DMS114 treated with DMSO at 0.1 percent for 48 hours (cell line): ENCODE measurements around the gene DUSP15.

ENCODE experiments used
- DNase-seq: peaks from one replicate; lab custom pipeline; 2025; ENCODE audit not compliant: unreplicated experiment; lab: John Stamatoyannopoulos, UW

The DUSP15 gene

DNA sequence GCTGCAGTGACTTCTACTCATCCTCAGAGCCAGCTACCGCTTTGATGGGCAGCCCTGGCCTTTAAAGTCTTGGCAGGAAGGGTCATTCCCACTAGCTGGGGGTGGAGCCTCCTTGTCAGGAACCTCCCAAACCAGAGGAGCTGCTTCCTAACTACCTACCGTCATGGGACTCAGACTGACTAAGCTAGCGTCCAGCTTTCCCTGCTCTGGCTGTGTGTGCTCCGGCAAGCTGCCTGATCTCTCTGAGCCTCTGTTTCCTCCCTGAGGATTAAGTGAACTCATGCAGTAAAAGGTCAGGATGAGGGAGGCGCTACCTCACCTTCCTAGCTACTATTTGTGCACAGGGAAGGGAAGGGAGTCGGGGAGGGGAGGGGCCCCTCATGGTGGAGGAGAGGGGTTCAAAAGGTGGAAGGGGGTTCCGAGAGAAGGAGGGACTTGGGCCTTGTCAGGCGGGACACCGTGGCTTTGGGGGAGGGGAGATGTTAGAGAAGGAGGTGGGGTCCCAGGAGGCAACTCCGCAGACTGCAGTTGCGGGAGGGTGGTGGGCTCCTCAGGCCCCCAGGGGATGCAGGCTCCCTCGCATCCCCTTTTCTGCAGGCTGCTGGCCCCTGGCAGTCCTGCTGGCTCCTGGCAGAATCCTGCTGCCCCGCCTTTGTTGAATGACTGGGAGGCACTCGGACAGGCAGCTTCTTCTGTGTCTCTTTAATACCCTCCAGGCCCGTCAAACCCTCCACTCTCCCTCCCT lies 9.8 kb downstream of the DUSP15 start:
- no peak for DNase-seq

DNA sequence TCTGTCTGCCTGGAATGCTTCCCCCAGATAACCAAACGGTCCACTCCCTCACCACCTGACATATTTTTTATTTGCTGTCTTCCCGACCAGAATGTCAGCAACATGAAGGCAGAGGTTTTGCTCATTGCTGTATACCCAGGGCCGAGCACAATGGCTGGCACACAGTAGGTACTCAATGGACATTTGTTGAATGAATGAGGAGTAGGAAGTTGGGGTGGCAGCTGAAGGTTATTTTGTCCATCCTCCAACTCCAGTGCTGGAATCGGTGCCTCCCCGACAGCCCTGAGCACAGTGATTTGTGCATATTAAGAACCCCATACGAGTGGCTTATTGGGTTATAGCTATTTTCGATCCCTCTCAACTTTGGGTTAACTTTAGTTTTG lies 10.3 kb downstream of the DUSP15 start:
- no peak for DNase-seq

DNA sequence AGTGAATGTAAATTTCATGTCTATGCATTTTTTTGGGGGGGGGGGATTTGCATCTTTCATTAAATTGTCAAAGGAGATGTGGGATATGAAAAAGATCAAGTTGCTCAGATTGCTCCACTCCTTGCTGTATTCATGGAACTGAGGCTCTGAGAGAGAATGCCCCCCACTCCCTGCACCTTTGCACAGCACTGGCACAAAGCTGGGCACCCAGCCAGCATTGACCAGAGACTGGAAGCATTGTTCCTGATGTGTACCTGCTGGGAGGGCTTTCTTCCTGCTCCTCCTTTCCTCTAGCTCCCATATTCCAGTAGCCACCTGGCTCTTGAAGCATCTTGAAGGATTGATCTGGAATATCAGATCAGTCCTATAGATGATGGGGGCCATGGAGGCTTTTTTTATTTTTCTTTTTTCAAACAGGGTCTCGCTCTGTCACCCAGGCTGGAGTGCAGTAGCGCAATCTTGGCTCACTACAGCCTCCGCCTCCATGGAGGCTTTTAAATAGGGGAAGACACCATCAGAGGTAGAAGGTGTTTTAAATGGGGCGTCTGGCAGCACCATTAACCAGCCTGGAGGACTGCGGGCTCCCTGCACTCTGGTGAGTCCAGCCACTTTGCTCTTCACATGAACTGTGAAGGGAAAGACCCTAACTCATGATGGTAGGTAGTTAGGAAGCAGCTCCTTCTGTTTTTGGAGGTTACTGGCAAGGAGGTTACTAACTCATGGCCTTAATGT lies 10.9 kb downstream of the DUSP15 start:
- no peak for DNase-seq

DNA sequence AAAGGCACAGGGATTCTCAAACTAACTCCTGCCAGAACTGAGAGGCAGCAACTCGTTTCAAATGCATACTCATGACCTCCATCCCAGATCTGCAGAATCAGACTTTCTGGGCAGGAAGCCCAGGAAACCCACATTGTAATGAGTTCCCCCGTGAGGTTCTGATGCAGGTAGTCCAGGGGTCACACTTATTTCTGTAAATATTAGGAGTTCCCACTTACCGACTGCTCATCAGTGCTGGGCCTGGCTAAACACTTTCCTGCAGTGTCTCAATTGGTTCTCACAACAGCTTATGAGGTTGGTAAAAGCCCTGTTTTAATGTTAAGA lies 11.6 kb downstream of the DUSP15 start:
- no peak for DNase-seq

DNA sequence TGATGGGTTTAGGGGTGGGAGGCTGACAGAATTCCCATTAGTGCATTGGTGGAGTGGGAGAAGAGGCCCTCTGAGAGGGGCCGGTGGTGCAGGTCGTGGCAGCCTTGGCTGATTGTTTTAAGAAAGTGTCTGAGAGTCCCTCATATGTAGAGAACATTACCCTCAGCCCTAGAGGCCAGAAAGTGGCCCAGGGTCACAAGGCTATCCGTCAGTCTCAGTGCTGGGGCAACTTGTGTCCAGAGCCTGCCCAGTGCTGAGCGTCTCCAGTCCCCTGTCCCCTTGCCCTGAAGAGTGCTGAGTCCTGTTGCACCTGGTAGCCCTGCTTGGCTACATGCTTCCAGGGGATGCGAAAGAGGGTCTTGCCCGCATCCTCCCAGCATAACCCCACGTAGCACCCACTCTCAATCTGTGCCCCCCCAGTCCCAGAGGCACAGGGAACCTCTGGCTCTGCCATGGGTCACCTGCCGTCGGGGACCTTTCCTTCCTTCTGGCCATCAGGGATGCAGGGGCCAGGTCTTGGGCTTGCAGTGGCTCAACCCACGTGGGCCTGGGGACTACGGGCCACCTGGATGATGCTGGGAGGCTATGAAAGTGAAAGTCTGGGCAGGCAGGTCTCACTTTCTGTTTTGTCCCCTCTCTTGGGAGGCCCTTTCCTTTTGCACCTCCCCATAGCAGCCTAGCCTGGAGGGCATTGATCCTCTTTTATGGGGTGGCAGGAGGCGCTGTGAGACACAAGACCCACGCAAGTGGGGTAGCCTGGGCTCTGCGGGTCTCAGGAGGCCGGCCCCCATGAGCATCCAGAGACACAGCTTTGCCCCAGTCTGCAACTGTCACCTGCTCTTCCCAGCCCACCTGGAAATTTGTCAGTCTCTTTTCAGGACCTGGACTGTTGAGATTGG lies 12.2 kb downstream of the DUSP15 start:
- no peak for DNase-seq

- no peak for DNase-seq
These were observed 13.8 kb downstream of the DUSP15 start for GRCh38 chr20:31856516-31856915.

GRCh38 chr20:31853481-31853880 lies 16.8 kb downstream of the DUSP15 start:
- DNase-seq = no peak

DNA sequence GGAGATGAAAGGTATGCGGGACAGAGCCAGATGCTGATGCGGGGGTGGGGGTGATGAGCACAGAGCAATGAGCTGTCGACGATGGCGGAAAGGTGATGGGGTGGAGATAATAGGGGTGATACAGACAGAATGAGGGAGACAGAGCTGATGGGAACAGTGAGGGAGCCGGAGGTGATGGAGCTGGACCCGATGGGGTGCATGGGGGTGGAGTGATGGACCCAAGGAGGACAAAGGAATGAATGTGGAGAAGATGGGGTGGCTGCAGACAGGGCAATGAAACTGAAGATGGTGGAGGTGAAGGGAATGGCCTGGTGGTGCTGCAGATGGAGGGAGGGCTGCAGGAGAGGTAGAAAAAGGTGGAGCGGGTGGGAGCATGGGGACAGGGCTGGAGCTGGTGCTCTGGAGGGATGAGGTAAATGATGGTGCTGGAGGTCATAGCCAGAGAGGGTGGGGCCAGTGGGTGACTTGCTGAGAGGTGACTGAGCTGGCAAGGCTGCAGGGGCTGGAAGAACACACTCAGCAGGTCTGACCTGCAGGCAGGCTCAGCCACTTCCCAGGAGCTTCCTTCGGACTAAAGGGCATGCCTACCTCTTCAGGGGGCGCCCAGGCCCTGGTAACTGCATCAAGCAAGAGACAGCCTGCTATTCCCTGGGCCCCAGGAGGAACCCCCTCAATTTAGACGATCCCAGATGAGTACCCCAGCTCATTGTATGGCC lies 18.9 kb downstream of the DUSP15 start:
- no peak for DNase-seq

GRCh38 chr20:31849306-31849930 lies 20.9 kb downstream of the DUSP15 start:
- DNase-seq = no peak

DNA sequence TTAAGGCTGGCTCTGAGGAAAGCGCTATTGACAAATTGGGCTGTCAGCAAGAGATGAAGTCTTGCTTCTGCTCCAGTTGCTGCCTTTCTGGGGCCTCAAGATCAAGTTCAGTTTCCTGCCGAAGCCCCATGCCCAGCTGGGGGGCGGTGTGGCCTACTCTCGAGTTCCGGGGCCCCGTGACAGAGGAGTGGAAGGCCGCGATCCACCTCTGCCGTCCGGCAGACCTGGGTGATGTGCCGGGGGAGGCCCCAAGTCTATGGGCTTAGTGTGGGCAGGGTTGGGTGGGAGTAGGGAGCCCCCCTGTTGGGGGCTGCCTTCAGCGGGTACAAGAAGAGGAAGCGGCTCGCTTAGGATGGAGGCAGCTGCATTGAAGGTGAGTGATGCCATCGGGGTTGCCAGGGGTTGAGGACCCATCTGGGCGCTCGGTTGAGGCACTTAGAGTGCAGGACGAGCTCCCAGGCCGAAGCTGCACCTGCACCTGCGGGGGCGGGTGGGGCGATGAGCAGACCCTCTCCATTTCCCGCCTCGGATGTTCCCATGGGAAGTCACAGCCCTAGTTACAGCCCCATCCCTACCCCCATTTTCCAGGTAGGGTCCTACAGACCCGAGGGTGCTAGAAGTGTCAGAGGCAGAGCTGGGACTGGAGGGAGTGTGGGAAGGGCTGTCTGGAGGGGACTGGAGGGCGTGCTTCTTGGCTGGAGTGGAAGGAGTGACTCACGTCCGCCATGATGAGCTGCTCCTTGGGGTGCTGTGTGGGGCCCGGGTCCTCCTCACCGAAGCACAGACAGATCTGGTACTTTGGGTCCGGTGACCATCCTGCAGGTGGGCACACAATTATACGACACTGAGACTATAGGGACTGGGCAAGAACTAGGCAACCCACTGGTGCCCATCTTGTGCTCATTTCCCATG lies 22.0 kb downstream of the DUSP15 start:
- DNase-seq = no peak

DNA sequence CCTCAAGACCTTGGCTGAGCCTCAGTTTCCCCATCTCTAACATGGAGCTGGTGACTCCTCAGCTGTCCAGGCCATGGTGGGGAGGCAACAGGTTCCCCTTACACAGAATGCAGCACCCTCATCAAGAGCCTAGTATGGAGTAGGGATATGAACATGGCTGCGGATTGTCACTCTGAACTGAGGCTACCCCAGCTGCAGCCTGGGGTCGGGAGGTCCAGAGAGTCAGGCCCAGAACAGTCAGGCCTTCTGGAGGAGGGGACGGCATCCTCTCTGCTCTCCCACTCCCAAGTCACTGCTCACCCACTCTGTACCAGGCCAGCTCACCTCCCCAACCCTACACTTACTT lies 23.6 kb downstream of the DUSP15 start:
- DNase-seq = no peak

GRCh38 chr20:31845300-31845863 lies 24.9 kb downstream of the DUSP15 start, which contains the start of gene FOXS1:
TSS of gene FOXS1 (minus strand) at chr20:31845604. CDS start at chr20:31845542, 62 bp downstream.
- DNase-seq = no peak

DNA sequence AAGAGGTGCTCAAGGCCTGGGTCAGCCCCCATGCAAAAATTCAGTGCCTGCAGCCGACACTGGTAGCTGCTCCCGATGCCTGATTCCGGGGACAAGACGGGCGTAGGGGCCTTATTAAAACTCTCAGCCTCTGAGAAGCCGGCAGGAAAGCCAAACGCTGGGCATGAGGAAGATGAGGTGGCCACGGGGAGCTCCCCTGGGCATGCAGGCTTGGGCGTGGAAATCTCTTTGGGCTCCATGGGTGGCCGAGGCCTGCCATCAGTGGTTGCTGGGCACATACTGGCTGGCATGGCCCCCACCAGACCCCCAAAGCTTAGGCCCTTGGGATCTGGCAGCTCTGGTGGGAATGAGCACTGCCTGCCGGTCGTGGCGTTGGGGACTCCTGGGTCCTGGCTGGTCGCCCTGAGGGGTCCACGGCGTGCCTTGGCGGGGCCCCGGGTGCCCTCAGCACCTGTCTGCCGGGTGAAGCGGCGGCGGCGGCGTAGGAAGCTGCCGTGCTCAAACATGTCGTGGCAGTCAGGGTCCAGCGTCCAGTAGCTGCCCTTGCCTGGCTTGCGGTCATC lies 25.5 kb downstream of the DUSP15 start:
- DNase-seq = no peak

DNA sequence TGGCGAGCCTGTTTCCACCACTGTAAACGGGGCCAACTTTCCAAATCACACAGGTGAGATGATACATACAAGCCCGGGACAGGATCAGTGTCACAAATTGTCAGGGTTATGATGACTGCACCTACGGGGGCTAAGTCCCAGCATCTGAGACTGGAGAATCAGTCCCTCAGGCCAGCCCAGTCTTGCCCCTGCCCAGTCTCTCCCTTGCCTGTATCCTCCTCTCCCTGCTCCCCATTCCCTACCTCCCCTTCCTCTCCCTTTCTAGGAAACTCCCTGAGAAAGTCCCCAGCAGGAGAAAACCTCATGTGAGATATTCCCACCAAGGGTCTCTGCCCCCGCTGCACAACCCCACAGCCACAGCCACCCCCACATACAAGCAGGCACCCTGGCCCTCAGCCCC lies 26.4 kb downstream of the DUSP15 start:
- no peak for DNase-seq

- no peak for DNase-seq
These were observed 27.0 kb downstream of the DUSP15 start for GRCh38 chr20:31843288-31843687.

DNA sequence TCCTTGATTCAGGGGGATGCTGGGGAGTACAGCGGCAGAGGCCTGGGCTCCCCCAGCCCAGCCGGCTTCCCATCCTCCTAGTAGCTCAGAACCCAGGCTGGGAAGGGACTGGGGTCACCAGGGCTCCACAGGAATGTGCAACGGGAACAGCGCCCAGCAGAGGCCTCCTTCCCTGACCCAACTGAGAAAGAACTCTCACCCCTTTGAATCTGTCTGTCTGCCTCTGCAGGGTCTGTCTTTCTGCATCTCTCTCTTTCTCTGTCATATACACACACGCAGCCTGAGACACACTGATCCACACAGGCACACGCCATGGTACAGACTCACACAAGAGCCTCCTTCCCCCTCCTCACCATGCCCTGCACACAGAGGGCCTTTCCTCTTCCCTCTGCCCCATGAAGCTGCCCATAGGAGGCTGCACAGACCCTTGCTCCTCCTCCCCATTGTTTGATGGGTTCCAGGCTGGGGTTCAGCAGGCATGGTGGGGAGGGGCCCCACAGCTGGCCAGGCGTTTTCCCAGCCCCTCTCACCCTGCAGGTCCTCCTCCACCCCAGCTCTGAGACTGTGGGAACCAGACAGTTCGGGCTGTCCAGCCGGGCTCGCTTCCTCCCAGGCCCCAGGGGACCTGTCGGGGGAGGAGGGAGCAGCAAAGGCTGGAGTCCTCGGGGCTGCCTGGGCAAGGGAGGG lies 27.7 kb downstream of the DUSP15 start:
- DNase-seq = no peak

DNA sequence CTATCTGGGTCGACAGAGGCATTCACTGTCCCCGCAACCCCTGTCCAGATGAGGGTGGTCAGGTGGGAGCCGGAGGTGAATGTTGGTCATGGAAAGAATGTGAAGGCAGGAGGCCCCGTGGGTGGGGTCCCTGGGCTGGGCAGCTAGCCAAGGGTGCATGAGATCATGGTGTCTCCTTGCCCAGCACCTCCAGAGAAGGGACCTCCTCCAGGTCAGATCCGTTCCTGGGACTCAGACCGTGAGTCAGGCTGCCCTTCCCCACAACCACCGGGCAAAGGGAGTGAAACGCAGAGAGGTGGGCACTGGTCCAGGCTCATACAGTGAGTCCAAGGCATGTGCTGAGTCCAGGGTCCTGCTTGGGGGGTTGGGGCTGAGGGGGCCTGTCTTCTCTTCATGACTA lies 28.4 kb downstream of the DUSP15 start:
- no peak for DNase-seq
